ENCODE results near the gene DPF3.

GRCh38 chr14:72649603-72650227, 244.2 kb downstream of the DPF3 start:
- TF ChIP-seq CTCF (IDR thresholded peaks at IDR 0.05) (no peak), POLR2A (IDR thresholded peaks at IDR 0.05) (no peak)

Measured in esophagus squamous epithelium (tissue), 4 donors.